ENCODE data around the gene STUM.
"Not testable (repeated sequence)": the region's sequence is repeated elsewhere in the genome, so short reads cannot be mapped to it uniquely, and the experiment has no call there.

Gene STUM, protein sequence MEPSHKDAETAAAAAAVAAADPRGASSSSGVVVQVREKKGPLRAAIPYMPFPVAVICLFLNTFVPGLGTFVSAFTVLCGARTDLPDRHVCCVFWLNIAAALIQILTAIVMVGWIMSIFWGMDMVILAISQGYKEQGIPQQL

DNA sequence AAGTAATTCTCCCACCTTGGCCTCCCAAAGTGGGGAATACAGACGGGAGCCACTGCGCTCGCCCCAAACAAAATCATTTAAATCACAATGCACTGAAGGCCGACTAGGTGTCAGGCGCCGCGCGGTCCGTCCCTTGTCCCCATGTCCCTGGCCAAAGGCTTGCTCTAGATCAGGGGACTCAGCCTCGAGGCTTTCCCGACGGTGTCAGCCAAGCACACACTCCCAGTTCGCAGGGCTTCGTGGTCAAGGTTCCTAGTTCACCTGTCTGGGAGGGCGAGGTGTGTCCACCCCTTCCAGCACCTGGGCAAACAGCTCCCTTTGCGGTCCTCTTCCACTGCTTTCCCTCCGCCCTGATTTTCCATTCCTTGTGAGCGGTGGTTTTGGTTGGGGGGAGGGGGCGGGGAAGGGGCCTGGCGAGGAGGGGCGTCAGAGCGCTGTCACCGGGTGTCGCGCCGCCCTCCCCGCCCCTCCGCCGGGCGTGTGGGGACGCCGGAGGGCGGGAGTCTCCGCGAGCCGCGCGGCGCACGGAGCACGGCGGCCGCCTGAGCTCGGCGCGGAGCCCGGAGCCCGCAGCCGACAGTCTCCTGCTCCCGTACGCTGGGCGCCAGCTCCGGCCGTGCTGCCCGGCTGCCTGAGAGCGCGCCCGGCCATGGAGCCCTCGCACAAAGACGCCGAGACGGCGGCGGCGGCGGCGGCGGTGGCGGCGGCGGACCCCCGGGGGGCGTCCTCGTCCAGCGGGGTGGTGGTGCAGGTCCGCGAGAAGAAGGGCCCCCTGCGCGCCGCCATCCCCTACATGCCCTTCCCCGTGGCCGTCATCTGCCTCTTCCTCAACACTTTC lies at the start of gene STUM:
TSS of gene STUM (plus strand) at position 509 of the 838 bp plus-strand sequence. CDS start at position 650, 141 bp downstream.
- TF ChIP-seq, protein P1, sequence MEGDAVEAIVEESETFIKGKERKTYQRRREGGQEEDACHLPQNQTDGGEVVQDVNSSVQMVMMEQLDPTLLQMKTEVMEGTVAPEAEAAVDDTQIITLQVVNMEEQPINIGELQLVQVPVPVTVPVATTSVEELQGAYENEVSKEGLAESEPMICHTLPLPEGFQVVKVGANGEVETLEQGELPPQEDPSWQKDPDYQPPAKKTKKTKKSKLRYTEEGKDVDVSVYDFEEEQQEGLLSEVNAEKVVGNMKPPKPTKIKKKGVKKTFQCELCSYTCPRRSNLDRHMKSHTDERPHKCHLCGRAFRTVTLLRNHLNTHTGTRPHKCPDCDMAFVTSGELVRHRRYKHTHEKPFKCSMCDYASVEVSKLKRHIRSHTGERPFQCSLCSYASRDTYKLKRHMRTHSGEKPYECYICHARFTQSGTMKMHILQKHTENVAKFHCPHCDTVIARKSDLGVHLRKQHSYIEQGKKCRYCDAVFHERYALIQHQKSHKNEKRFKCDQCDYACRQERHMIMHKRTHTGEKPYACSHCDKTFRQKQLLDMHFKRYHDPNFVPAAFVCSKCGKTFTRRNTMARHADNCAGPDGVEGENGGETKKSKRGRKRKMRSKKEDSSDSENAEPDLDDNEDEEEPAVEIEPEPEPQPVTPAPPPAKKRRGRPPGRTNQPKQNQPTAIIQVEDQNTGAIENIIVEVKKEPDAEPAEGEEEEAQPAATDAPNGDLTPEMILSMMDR (IDR thresholded peaks at IDR 0.05; ENCODE audit: borderline replicate concordance, insufficient read depth, low read depth, low read length), result no peak
- peak within 1 kb of the TSS; percentile 16 for H3K4me3 ChIP-seq (ENCODE audit: low read depth, low read length)

DNA sequence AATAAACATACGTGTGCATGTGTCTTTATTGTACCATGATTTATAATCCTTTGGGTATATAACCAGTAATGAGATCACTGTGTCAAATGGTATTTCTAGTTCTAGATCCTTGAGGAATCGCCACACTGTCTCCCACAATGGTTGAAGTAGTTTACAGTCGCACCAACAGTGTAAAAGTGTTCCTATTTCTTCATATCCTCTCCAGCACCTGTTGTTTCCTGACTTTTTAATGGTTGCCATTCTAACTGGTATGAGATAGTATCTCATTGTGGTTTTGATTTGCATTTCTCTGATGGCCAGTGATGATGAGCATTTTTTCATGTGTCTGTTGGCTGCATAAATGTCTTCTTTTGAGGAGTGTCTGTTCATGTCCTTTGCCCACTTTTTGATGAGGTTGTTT lies 48.9 kb upstream of the STUM start:
- H3K4me3 ChIP-seq (ENCODE audit: low read depth, low read length), result not testable (repeated sequence)

DNA sequence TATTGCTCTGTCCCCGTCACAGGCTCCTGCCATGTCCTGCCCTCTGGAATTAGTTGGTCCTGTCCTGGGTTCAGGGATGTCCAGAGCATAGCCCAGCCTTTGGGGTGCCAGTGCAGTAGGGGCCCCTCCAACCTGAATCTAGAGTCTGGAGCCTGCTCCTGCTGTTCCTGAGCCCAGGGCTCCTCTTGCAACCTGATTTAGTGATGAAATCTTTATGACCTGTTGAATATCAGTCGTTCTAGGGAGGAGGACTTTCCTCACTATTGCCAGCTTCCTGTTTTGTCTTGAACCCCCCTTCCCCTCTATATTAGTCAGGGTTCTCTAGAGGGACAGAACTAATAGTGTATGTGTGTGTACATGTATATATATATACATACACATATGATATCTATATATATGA lies 42.5 kb upstream of the STUM start:
- H3K4me3 ChIP-seq (ENCODE audit: low read depth, low read length), result no peak overlapping the region
- TF ChIP-seq, protein P1 (IDR thresholded peaks at IDR 0.05; ENCODE audit: borderline replicate concordance, insufficient read depth, low read depth, low read length), result no peak

DNA sequence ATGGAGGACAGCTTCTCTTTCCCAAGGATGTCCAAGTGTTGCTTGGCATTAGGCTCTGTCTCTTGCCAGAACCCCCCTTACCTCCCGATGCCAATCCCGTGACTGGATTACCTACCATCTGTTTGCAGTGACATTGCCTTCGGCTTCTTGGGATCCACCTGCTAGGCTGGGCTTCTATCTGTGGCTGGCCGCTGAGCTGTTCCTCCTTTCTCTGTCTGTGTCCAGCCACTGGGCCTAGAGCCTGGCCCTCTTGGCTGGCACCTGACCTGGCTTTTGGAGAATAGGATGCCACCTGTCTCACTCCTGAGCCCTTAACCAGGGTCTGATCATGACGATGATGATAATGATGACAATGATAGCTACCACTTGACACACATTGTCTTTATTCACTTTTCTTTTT lies 41.6 kb upstream of the STUM start:
- H3K4me3 ChIP-seq (ENCODE audit: low read depth, low read length), result no peak overlapping the region
- TF ChIP-seq, protein P1 (IDR thresholded peaks at IDR 0.05; ENCODE audit: borderline replicate concordance, insufficient read depth, low read depth, low read length), result no peak

DNA sequence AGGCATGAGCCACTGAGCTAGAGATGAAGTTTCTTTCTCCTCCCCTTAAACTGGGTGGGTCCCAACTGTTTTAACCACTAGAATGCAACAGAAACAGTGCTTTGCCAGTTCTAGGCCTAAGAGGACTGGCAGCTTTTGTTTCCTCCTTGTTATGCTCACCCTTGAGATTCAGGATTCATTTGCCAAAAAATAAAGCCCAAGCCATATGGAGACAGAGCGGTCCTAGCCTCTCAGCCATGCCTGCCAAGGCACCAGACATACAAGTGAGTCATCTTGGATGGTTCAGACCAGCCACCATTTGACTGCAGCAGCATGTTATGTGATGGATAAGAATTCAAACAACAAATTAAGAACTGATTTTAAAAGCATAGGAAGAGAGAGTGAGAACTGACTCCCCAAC lies 38.1 kb upstream of the STUM start:
- TF ChIP-seq, protein P1 (IDR thresholded peaks at IDR 0.05; ENCODE audit: borderline replicate concordance, insufficient read depth, low read depth, low read length), result no peak
- no peak overlapping the region for H3K4me3 ChIP-seq (ENCODE audit: low read depth, low read length)

DNA sequence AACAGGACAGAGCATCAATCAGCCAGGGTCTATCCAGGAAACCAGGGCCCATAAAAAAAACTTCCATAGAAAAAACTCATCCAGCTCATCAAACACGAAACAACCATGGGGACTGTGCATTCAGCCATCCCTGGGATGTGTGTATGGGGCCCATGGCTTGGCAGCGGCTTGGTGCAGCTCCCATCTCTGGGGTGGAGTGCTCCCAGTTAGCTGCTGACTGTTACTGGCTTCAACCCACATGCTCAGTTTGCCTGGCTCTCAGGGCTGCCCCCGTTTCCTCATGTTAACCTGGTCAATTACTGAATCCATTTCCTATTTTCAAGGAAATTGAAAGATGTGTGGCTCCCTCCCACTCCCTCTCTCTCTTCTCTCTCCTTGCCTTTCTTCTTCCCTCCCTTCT lies 37.3 kb upstream of the STUM start:
- TF ChIP-seq, protein P1 (IDR thresholded peaks at IDR 0.05; ENCODE audit: borderline replicate concordance, insufficient read depth, low read depth, low read length), result no peak
- H3K4me3 ChIP-seq (ENCODE audit: low read depth, low read length), result no peak overlapping the region

DNA sequence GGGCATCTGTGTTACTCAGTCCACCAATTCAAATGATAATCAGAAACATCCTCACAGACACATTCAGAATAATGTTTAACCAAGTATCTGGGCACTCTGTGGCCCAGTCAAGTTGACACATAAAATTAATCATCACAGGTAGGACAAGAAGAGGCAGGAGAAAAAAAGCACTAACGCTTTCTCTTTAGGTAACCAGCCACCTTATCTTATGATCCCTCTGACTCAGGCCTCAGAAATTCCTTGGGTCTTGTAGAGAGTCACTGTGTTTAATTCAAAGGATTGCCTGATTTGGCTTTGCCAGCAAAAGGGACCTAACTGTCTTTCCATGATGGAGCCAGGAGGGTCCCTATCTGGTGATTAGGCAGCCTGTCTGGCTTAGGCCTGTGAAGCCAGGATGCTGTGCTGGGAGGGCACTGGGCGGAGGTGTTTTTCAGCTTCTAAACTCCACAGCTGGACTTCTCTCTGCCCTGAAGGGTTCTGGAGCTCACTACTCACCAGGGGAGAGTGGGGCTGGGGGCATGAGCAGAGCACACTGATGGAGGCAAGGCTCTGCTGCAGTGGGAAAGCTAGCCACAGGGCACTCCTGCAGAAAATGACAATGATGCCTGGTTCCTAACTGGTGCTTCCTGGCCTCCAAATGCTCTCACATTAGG lies 36.4 kb upstream of the STUM start:
- H3K4me3 ChIP-seq (ENCODE audit: low read depth, low read length), result no peak overlapping the region
- TF ChIP-seq, protein P1 (IDR thresholded peaks at IDR 0.05; ENCODE audit: borderline replicate concordance, insufficient read depth, low read depth, low read length), result no peak

All from GM12875 (cell line).